ENCODE results near the gene PPP3CB.

The PPP3CB gene

GRCh38 chr10:73517166-73517888, 21.5 kb upstream of the PPP3CB start:
- no peak overlapping the region for H3K27ac ChIP-seq (ENCODE audit: low read length, poor library complexity, severe bottlenecking)
- H3K36me3 ChIP-seq (ENCODE audit: control insufficient read depth in 1 of 2, insufficient read depth in 2 of 2, low read depth in 1 of 2, low read length in 2 of 2) = peaks cover 22 to 38% of the 10 kb centered on the region in 2 experiments
- H3K27me3 ChIP-seq (ENCODE audit: control insufficient read depth in 1 of 2, insufficient read depth in 1 of 2, low read length in 2 of 2) = no peaks in the 10 kb centered on the region
- no peak overlapping the region for H4K8ac ChIP-seq (ENCODE audit: low read length)
- H3K23ac ChIP-seq (ENCODE audit: low read length in 2 of 2) = no peak overlapping the region
- no peak overlapping the region for H3K9ac ChIP-seq (ENCODE audit: low read length)
- DNase-seq = peak; percentile 47
- no peaks in the 10 kb centered on the region for H3K4me1 ChIP-seq (ENCODE audit: control insufficient read depth, insufficient read depth, low read depth, low read length)
- H3K79me1 ChIP-seq (replicated peaks; ENCODE audit: low read length, poor library complexity, severe bottlenecking) = no peaks in the 10 kb centered on the region
- no peak overlapping the region for H3K4me2 ChIP-seq (ENCODE audit: low read length, poor library complexity, severe bottlenecking)
- no peak overlapping the region for H2BK15ac ChIP-seq (ENCODE audit: low read depth, poor library complexity, severe bottlenecking)
- H2BK12ac ChIP-seq (ENCODE audit: low read length in 2 of 2) = no peak overlapping the region
- no peak overlapping the region for H4K91ac ChIP-seq (ENCODE audit: low read length)
- H3K18ac ChIP-seq (ENCODE audit: low read depth in 1 of 2, low read length in 2 of 2) = no peak overlapping the region
- H2BK5ac ChIP-seq (ENCODE audit: low read depth, low read length, poor library complexity, severe bottlenecking) = no peak overlapping the region
- no peak overlapping the region for H3K4ac ChIP-seq (ENCODE audit: low read depth in 1 of 2, low read length in 2 of 2)
- H3K4me3 ChIP-seq (ENCODE audit: insufficient read depth in 1 of 2, low read depth in 1 of 2, low read length in 2 of 2) = no peak overlapping the region
- H3K14ac ChIP-seq (ENCODE audit: low read length in 2 of 2) = no peak overlapping the region
- no peak overlapping the region for H2AFZ ChIP-seq (ENCODE audit: low read depth, low read length)
- H2BK120ac ChIP-seq (ENCODE audit: low read depth, low read length) = no peak overlapping the region
- no peak overlapping the region for H2AK5ac ChIP-seq (ENCODE audit: low read length, severe bottlenecking)
- H3K9me3 ChIP-seq (ENCODE audit: control insufficient read depth, low read length) = no peaks in the 10 kb centered on the region
- 57% methylated on average over 4 of the region's 4 CpGs for WGBS

DNA sequence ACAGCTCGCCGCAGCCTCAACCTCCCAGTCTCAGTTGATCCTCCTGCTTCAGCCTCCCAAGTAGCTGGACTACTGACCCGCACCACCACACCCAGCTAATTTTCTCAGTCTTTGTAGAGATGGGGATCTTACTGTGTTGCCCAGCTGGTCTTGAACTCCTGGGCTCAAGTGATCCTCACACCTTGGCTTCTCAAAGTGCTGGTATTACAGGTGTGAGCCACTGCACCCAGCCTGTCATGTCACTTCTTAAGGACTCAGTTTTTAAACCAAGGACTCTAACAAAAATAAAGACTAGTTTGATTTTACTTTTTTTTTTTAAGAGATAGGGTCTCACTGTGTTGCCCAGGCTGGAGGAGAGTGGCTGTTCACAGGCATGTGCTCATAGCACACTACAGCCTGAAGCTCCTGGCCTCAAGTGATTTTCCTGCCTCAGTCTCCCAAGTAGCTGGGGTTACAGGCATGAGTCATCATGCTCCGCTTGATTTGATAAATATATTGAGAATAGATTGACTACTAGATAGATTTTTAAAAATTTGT, 16.5 kb upstream of the PPP3CB start:
- Histone ChIP-seq H3K79me1 (replicated peaks; ENCODE audit: low read length, poor library complexity, severe bottlenecking) (no peaks in the 10 kb centered on the region), H3K18ac (ENCODE audit: low read depth in 1 of 2, low read length in 2 of 2) (no peak overlapping the region), H3K9me3 (ENCODE audit: control insufficient read depth, low read length) (no peaks in the 10 kb centered on the region), H4K8ac (ENCODE audit: low read length) (no peak overlapping the region), H3K27ac (ENCODE audit: low read length, poor library complexity, severe bottlenecking) (no peak overlapping the region), H3K4me1 (ENCODE audit: control insufficient read depth, insufficient read depth, low read depth, low read length) (no peaks in the 10 kb centered on the region), H3K4me2 (ENCODE audit: low read length, poor library complexity, severe bottlenecking) (no peak overlapping the region), H2BK15ac (ENCODE audit: low read depth, poor library complexity, severe bottlenecking) (no peak overlapping the region), H3K36me3 (ENCODE audit: control insufficient read depth in 1 of 2, insufficient read depth in 2 of 2, low read depth in 1 of 2, low read length in 2 of 2) (peaks cover 13 to 17% of the 10 kb centered on the region in 2 experiments), H2BK12ac (ENCODE audit: low read length in 2 of 2) (no peak overlapping the region), H2BK120ac (ENCODE audit: low read depth, low read length) (no peak overlapping the region), H3K27me3 (ENCODE audit: control insufficient read depth in 1 of 2, insufficient read depth in 1 of 2, low read length in 2 of 2) (no peaks in the 10 kb centered on the region), H3K4me3 (ENCODE audit: insufficient read depth in 1 of 2, low read depth in 1 of 2, low read length in 2 of 2) (no peak overlapping the region), H3K4ac (ENCODE audit: low read depth in 1 of 2, low read length in 2 of 2) (no peak overlapping the region), H3K23ac (ENCODE audit: low read length in 2 of 2) (no peak overlapping the region), H2AK5ac (ENCODE audit: low read length, severe bottlenecking) (no peak overlapping the region), H2BK5ac (ENCODE audit: low read depth, low read length, poor library complexity, severe bottlenecking) (no peak overlapping the region), H3K14ac (ENCODE audit: low read length in 2 of 2) (no peak overlapping the region), H3K9ac (ENCODE audit: low read length) (no peak overlapping the region), H4K91ac (ENCODE audit: low read length) (no peak overlapping the region), H2AFZ (ENCODE audit: low read depth, low read length) (no peak overlapping the region)
- DNase-seq = no peak
- 97% methylated on average over 2 of the region's 4 CpGs for WGBS

GRCh38 chr10:73509695-73510094, 13.9 kb upstream of the PPP3CB start:
- H3K36me3 ChIP-seq (ENCODE audit: control insufficient read depth in 1 of 2, insufficient read depth in 2 of 2, low read depth in 1 of 2, low read length in 2 of 2) = peaks cover 6 to 11% of the 10 kb centered on the region in 2 experiments
- H3K4me3 ChIP-seq (ENCODE audit: insufficient read depth in 1 of 2, low read depth in 1 of 2, low read length in 2 of 2) = no peak overlapping the region
- 97% methylated on average over 5 of the region's 5 CpGs for WGBS

GRCh38 chr10:73506491-73506890, 10.7 kb upstream of the PPP3CB start:
- no peak for DNase-seq
- H3K14ac ChIP-seq (ENCODE audit: low read length in 2 of 2) = no peak overlapping the region

More at GRCh38 chr10:73509695-73510094, 13.9 kb upstream of the PPP3CB start:
- DNase-seq = no peak
- Histone ChIP-seq H4K8ac (ENCODE audit: low read length) (no peak overlapping the region), H3K9ac (ENCODE audit: low read length) (no peak overlapping the region), H3K4me1 (ENCODE audit: control insufficient read depth, insufficient read depth, low read depth, low read length) (peaks cover 1% of the 10 kb centered on the region), H2BK120ac (ENCODE audit: low read depth, low read length) (no peak overlapping the region), H2AK5ac (ENCODE audit: low read length, severe bottlenecking) (no peak overlapping the region), H3K4me2 (ENCODE audit: low read length, poor library complexity, severe bottlenecking) (no peak overlapping the region), H3K23ac (ENCODE audit: low read length in 2 of 2) (no peak overlapping the region), H3K14ac (ENCODE audit: low read length in 2 of 2) (no peak overlapping the region), H3K18ac (ENCODE audit: low read depth in 1 of 2, low read length in 2 of 2) (no peak overlapping the region), H2BK12ac (ENCODE audit: low read length in 2 of 2) (no peak overlapping the region), H2BK5ac (ENCODE audit: low read depth, low read length, poor library complexity, severe bottlenecking) (no peak overlapping the region), H3K27ac (ENCODE audit: low read length, poor library complexity, severe bottlenecking) (no peak overlapping the region), H2AFZ (ENCODE audit: low read depth, low read length) (no peak overlapping the region), H2BK15ac (ENCODE audit: low read depth, poor library complexity, severe bottlenecking) (no peak overlapping the region), H4K91ac (ENCODE audit: low read length) (no peak overlapping the region), H3K4ac (ENCODE audit: low read depth in 1 of 2, low read length in 2 of 2) (no peak overlapping the region), H3K9me3 (ENCODE audit: control insufficient read depth, low read length) (no peaks in the 10 kb centered on the region), H3K79me1 (replicated peaks; ENCODE audit: low read length, poor library complexity, severe bottlenecking) (no peaks in the 10 kb centered on the region), H3K27me3 (ENCODE audit: control insufficient read depth in 1 of 2, insufficient read depth in 1 of 2, low read length in 2 of 2) (no peaks in the 10 kb centered on the region)

More at GRCh38 chr10:73506491-73506890, 10.7 kb upstream of the PPP3CB start:
- Histone ChIP-seq H3K4ac (ENCODE audit: low read depth in 1 of 2, low read length in 2 of 2) (no peak overlapping the region), H3K4me1 (ENCODE audit: control insufficient read depth, insufficient read depth, low read depth, low read length) (peaks cover 2% of the 10 kb centered on the region), H3K36me3 (ENCODE audit: control insufficient read depth in 1 of 2, insufficient read depth in 2 of 2, low read depth in 1 of 2, low read length in 2 of 2) (peaks cover 10 to 14% of the 10 kb centered on the region in 2 experiments), H3K79me1 (replicated peaks; ENCODE audit: low read length, poor library complexity, severe bottlenecking) (no peaks in the 10 kb centered on the region), H2BK15ac (ENCODE audit: low read depth, poor library complexity, severe bottlenecking) (no peak overlapping the region), H3K9ac (ENCODE audit: low read length) (peak overlapping the region; percentile 3), H3K9me3 (ENCODE audit: control insufficient read depth, low read length) (no peaks in the 10 kb centered on the region), H3K27ac (ENCODE audit: low read length, poor library complexity, severe bottlenecking) (no peak overlapping the region), H2AK5ac (ENCODE audit: low read length, severe bottlenecking) (no peak overlapping the region), H3K23ac (ENCODE audit: low read length in 2 of 2) (no peak overlapping the region), H3K18ac (ENCODE audit: low read depth in 1 of 2, low read length in 2 of 2) (no peak overlapping the region), H2BK12ac (ENCODE audit: low read length in 2 of 2) (no peak overlapping the region), H3K4me2 (ENCODE audit: low read length, poor library complexity, severe bottlenecking) (no peak overlapping the region), H4K8ac (ENCODE audit: low read length) (no peak overlapping the region), H3K27me3 (ENCODE audit: control insufficient read depth in 1 of 2, insufficient read depth in 1 of 2, low read length in 2 of 2) (no peaks in the 10 kb centered on the region), H2BK5ac (ENCODE audit: low read depth, low read length, poor library complexity, severe bottlenecking) (no peak overlapping the region), H3K4me3 (ENCODE audit: insufficient read depth in 1 of 2, low read depth in 1 of 2, low read length in 2 of 2) (no peak overlapping the region), H2AFZ (ENCODE audit: low read depth, low read length) (no peak overlapping the region), H4K91ac (ENCODE audit: low read length) (no peak overlapping the region), H2BK120ac (ENCODE audit: low read depth, low read length) (no peak overlapping the region)
- WGBS = no CpG with 5 or more reads among the region's 1 CpG
